ENCODE data around the gene PILRB. TPM values are rescaled to one million over a fixed set of nuclear protein-coding genes. Genes with fewer than 3 reads are reported as not detected.

Gene PILRB
- total RNA-seq, 1 experiment from 2014 or later, result 50.1 TPM

DNA sequence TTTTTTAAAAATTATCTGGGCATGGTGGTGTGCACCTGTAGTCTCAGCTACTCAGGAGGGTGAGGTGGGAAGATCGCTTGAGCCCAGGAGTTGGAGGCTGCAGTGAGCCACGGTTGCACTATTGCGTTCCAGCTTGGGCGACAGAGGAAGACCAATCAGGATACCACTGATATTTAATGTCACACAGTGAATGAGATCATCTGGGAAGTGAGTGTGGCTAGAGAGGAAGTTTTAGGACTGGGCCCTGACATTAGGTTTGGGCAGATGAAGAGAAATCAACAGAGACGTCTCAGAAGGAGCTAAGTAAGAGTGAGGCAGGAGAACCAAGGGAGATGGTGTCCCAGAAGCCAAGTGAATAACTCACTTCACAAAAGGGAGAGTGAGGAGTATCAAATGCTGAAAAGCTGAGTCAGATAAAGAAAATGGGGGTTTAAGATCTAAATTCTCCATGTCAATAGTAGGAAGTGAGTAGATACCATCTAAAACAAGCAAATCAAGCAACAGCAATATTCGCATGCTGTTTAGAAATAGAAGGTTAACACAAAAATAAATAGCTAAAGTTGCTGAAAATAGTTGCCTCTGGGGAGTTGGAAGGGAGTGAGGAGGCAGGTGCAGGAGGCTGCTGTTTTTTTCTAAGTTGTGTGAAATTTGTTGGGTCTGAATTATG is 26.8 kb downstream of the PILRB start:
- Histone ChIP-seq H4K8ac (replicated peaks; ENCODE audit: insufficient read length, low read depth, low read length) (no peak overlapping the region), H2AFZ (ENCODE audit: low read length) (no peak overlapping the region), H3K4me2 (ENCODE audit: insufficient read depth, insufficient read length, low read length) (no peak overlapping the region), H3K18ac (ENCODE audit: insufficient read length, low read depth, low read length) (no peak overlapping the region), H2BK120ac (ENCODE audit: low read depth, low read length, poor library complexity, severe bottlenecking) (no peak overlapping the region), H3K27me3 (ENCODE audit: insufficient read depth, low read length) (no peaks in the 10 kb centered on the region; the same call in 1 of the 2 replicates), H3K4me1 (ENCODE audit: insufficient read depth, low read length) (no peaks in the 10 kb centered on the region), H3K27ac (ENCODE audit: insufficient read length, low read depth, low read length) (peak overlapping the region; percentile 33), H4K20me1 (ENCODE audit: control insufficient read depth, insufficient read depth, insufficient read length) (no peaks in the 10 kb centered on the region), H2BK12ac (ENCODE audit: insufficient read length, low read depth, low read length) (no peak overlapping the region), H4K5ac (ENCODE audit: insufficient read length, low read depth, low read length) (no peak overlapping the region), H3K23ac (ENCODE audit: insufficient read length, low read depth, low read length) (no peak overlapping the region), H2BK15ac (ENCODE audit: low read depth, low read length) (no peak overlapping the region), H3K14ac (ENCODE audit: insufficient read depth, low read length) (no peak overlapping the region), H3K79me2 (ENCODE audit: insufficient read depth, low read length) (no peaks in the 10 kb centered on the region), H3K23me2 (ENCODE audit: insufficient read length, low read depth, low read length, poor library complexity, severe bottlenecking) (no peaks in the 10 kb centered on the region), H3K79me1 (ENCODE audit: insufficient read depth, low read depth, low read length, poor library complexity, severe bottlenecking) (no peaks in the 10 kb centered on the region), H3T11ph (ENCODE audit: low read length) (no peak overlapping the region), H3K4ac (ENCODE audit: low read depth, low read length) (no peak overlapping the region), H2AK5ac (ENCODE audit: insufficient read length, low read length) (no peak overlapping the region), H2BK5ac (ENCODE audit: insufficient read length, low read length) (no peak overlapping the region), H3K56ac (ENCODE audit: insufficient read length, low read depth, low read length) (no peak overlapping the region), H4K91ac (ENCODE audit: insufficient read length, low read depth, low read length) (no peak overlapping the region), H3K9me3 (ENCODE audit: control insufficient read depth, low read depth, low read length) (no peaks in the 10 kb centered on the region), H3K9ac (ENCODE audit: extremely low read depth, insufficient read length, low read length) (no peak overlapping the region), H2BK20ac (ENCODE audit: low read depth, low read length, poor library complexity, severe bottlenecking) (no peak overlapping the region)
- H3K36me3 Mint-ChIP-seq (ENCODE audit: insufficient read depth in 1 of 3, low read depth in 3 of 3), result no peaks in the 10 kb centered on the region
- no peak for DNase-seq
- H3K4me3 Mint-ChIP-seq, result no peak overlapping the region
- H3K27me3 Mint-ChIP-seq (ENCODE audit: low read depth), result peaks cover 20% of the 10 kb centered on the region
- no peaks in the 10 kb centered on the region for H3K9me3 Mint-ChIP-seq
- no CpG with 5 or more reads among the region's 6 CpGs for WGBS (ENCODE audit: extremely low coverage, insufficient read length, low lambda C conversion rate)
- no peak overlapping the region for H3K27ac Mint-ChIP-seq
- peaks cover 2 to 5% of the 10 kb centered on the region in 2 experiments; a peak in 3 of 4 replicates for H3K4me1 Mint-ChIP-seq
- no peak for TF ChIP-seq CTCF (conservative IDR thresholded peaks at IDR 0.05)

Data from H9 (cell line).